HUES6 (cell line): Measurements from ENCODE around the gene ZNF211.

Source experiments
- H3K27ac ChIP-seq: 2 replicates; pipeline ENCODE4 v1.7.0; 2013; ENCODE audit warnings: low read depth, mild to moderate bottlenecking, low read length, inconsistent platforms
- H3K27me3 ChIP-seq: 2 replicates; pipeline ENCODE4 v1.6.1; 2013; ENCODE audit warnings: low read length; ENCODE audit not compliant: control insufficient read depth, insufficient read depth
- H3K36me3 ChIP-seq: 2 replicates; pipeline ENCODE4 v1.6.1; 2013; ENCODE audit warnings: low read length; ENCODE audit not compliant: control insufficient read depth, insufficient read depth
- H3K4me1 ChIP-seq: 2 replicates; pipeline ENCODE4 v1.6.1; 2013; ENCODE audit warnings: low read length; ENCODE audit not compliant: control insufficient read depth, insufficient read depth
- H3K4me3 ChIP-seq: 2 replicates; pipeline ENCODE4 v1.5.1; 2013; ENCODE audit warnings: low read depth, low read length
- H3K9ac ChIP-seq: one replicate; pipeline ENCODE4 v1.6.1; 2013; ENCODE audit warnings: mild to moderate bottlenecking, low read length
- H3K9me3 ChIP-seq: 2 replicates; pipeline ENCODE4 v1.6.1; 2013; ENCODE audit warnings: low read depth, low read length; ENCODE audit not compliant: control insufficient read depth, insufficient read depth

Gene ZNF211

GRCh38 chr19:57632987-57633831 lies at the start of gene ZNF211:
TSS of gene ZNF211 (plus strand) at chr19:57633168. CDS start at chr19:57633347, 179 bp downstream.
- H3K4me3 ChIP-seq, result peak within 1 kb of the TSS; percentile 95
- H3K4me1 ChIP-seq, result peaks cover 4% of the 10 kb centered on the region
- H3K9ac ChIP-seq, result peak within 1 kb of the TSS; percentile 77
- H3K27me3 ChIP-seq, result no peaks in the 10 kb centered on the region
- peaks cover 32% of the 10 kb centered on the region for H3K36me3 ChIP-seq
- H3K27ac ChIP-seq, result no peak within 1 kb of the TSS
- H3K9me3 ChIP-seq, result peaks cover 16% of the 10 kb centered on the region

GRCh38 chr19:57583521-57584416 lies 49.2 kb upstream of the ZNF211 start, which contains the start of gene ZIK1:
TSS of gene ZIK1 (plus strand) at chr19:57584145. CDS start at chr19:57584357, 212 bp downstream.
- H3K36me3 ChIP-seq, result peaks cover 34% of the 10 kb centered on the region
- H3K27ac ChIP-seq, result 0 out of 2 replicates have a peak within 1 kb of the TSS, but pooled peaks have one; percentile 13
- H3K4me3 ChIP-seq, result peak within 1 kb of the TSS; percentile 79
- H3K4me1 ChIP-seq, result no peaks in the 10 kb centered on the region
- H3K9ac ChIP-seq, result peak within 1 kb of the TSS; percentile 73
- peaks cover 58% of the 10 kb centered on the region for H3K9me3 ChIP-seq
- H3K27me3 ChIP-seq, result no peaks in the 10 kb centered on the region

- H3K9me3 ChIP-seq, result peaks cover 81% of the 10 kb centered on the region
- H3K27me3 ChIP-seq, result no peaks in the 10 kb centered on the region
- no peak overlapping the region for H3K9ac ChIP-seq
- no peak overlapping the region for H3K4me3 ChIP-seq
- no peak overlapping the region for H3K27ac ChIP-seq
- peaks cover 71% of the 10 kb centered on the region for H3K36me3 ChIP-seq
- H3K4me1 ChIP-seq, result no peaks in the 10 kb centered on the region
Measured at GRCh38 chr19:57587529-57587928, 45.4 kb upstream of the ZNF211 start.

- Histone ChIP-seq H3K4me1 (peaks cover 6% of the 10 kb centered on the region; the same call in 1 of the 2 replicates), H3K27ac (no peak overlapping the region), H3K4me3 (peak overlapping the region; percentile 96), H3K9me3 (peaks cover 9% of the 10 kb centered on the region; the same call in 1 of the 2 replicates), H3K36me3 (peaks cover 7% of the 10 kb centered on the region), H3K9ac (no peak overlapping the region), H3K27me3 (no peaks in the 10 kb centered on the region)
Measured at GRCh38 chr19:57599377-57599760, 33.6 kb upstream of the ZNF211 start.

- H3K36me3 ChIP-seq, result peaks cover 12% of the 10 kb centered on the region
- H3K4me1 ChIP-seq, result peaks cover 6% of the 10 kb centered on the region; the same call in 1 of the 2 replicates
- H3K4me3 ChIP-seq, result peak within 1 kb of the TSS; percentile 96
- no peak within 1 kb of the TSS for H3K27ac ChIP-seq
- peak within 1 kb of the TSS; percentile 69 for H3K9ac ChIP-seq
- no peaks in the 10 kb centered on the region for H3K27me3 ChIP-seq
- peaks cover 7% of the 10 kb centered on the region; the same call in 1 of the 2 replicates for H3K9me3 ChIP-seq
Measured at GRCh38 chr19:57599761-57600383, 33.1 kb upstream of the ZNF211 start, which contains the start of gene ZNF530. TSS of gene ZNF530 (plus strand) at chr19:57599885. CDS start at chr19:57604346, 4,461 bp downstream.

GRCh38 chr19:57606931-57607330 lies 26.0 kb upstream of the ZNF211 start:
- H3K9ac ChIP-seq, result no peak overlapping the region
- H3K27ac ChIP-seq, result no peak overlapping the region
- H3K4me1 ChIP-seq, result no peaks in the 10 kb centered on the region
- H3K9me3 ChIP-seq, result peaks cover 13% of the 10 kb centered on the region
- peaks cover 46% of the 10 kb centered on the region for H3K36me3 ChIP-seq
- H3K4me3 ChIP-seq, result no peak overlapping the region
- no peaks in the 10 kb centered on the region for H3K27me3 ChIP-seq

DNA sequence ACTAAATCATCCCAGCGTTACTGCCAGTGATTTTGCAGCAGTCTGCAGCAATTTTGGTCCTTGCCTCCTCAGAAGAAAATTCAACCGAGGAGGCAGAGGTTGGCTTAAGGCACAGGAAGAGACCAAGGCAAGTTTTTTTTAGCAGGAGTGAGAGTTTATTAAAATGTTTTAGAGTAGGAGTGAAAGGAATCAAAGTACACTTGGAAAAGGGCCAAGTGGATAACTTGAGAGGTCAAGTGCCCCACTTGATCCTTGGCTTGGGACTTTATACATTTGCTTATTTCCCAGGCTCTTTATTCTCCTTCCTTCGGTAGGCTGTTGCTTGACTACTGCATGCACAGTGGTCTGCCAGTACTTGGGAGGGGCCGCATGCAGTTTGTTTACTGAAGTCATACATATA lies 21.9 kb upstream of the ZNF211 start:
- Histone ChIP-seq H3K9ac (no peak overlapping the region), H3K4me3 (no peak overlapping the region), H3K27me3 (no peaks in the 10 kb centered on the region), H3K9me3 (peaks cover 26% of the 10 kb centered on the region), H3K36me3 (peaks cover 38% of the 10 kb centered on the region), H3K27ac (no peak overlapping the region), H3K4me1 (no peaks in the 10 kb centered on the region)

GRCh38 chr19:57613941-57614743 lies 18.8 kb upstream of the ZNF211 start, which contains the start of gene ZNF134:
TSS of gene ZNF134 (plus strand) at chr19:57614242. CDS start at chr19:57619469, 5,227 bp downstream.
- peak within 1 kb of the TSS; percentile 96 for H3K9ac ChIP-seq
- H3K4me1 ChIP-seq, result no peaks in the 10 kb centered on the region
- no peaks in the 10 kb centered on the region for H3K27me3 ChIP-seq
- H3K27ac ChIP-seq, result peak within 1 kb of the TSS; percentile 88; the same call in 1 of the 2 replicates
- H3K4me3 ChIP-seq, result peak within 1 kb of the TSS; percentile 94
- peaks cover 47% of the 10 kb centered on the region for H3K36me3 ChIP-seq
- H3K9me3 ChIP-seq, result peaks cover 47% of the 10 kb centered on the region

DNA sequence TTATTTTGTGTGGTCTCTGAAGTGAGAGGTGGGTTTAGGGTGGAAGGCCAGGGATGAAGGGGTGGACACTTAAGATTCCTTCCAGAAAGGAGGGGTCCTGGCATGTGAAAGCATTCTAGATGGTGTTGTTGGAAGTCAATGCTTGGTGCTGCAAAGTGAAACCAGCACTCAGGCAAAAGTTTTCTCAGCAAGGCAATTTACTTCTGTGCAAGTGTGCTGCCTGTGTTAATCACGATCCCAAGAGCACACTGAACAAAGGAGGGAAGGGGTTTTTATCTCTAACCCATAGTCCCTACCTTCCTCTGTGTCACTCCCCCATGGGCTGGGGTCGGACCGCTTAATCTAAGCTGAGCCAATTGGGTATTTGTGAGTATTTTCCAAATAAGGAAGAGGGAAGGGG lies 17.6 kb upstream of the ZNF211 start:
- peaks cover 59% of the 10 kb centered on the region for H3K9me3 ChIP-seq
- no peaks in the 10 kb centered on the region for H3K27me3 ChIP-seq
- H3K36me3 ChIP-seq, result peaks cover 59% of the 10 kb centered on the region
- H3K27ac ChIP-seq, result no peak overlapping the region
- no peak overlapping the region for H3K9ac ChIP-seq
- H3K4me1 ChIP-seq, result no peaks in the 10 kb centered on the region
- peak overlapping the region; percentile 94 for H3K4me3 ChIP-seq
